A549 (cell line): ENCODE data around the gene BCAS3.

Experiments used
- EP300 ChIP-seq, 2 experiments: fragments of >200 bp; sonication (Bioruptor Twin); formaldehyde crosslinking; IDR thresholded peaks; 2 replicates in 1 of 2; 3 replicates in 1 of 2; pipeline ENCODE4 v1.6.1; 2016 to 2017
- POLR2A ChIP-seq: IDR thresholded peaks from 2 replicates; pipeline ENCODE4 v1.6.1; 2012; ENCODE audit warnings: mild to moderate bottlenecking, low read length
- RARB ChIP-seq: fragments of 250-450 bp; sonication (Bioruptor Pico); IDR thresholded peaks from 2 replicates; pipeline ENCODE4 v1.8.0; 2021; ENCODE audit warnings: mild to moderate bottlenecking, moderate library complexity
- SREBF2 ChIP-seq: fragments of 450-650 bp; IDR thresholded peaks from 2 replicates; pipeline ENCODE4 v1.6.1; 2014; ENCODE audit warnings: mild to moderate bottlenecking, moderate library complexity
- TF ChIP-seq, protein P1 (sequence below): fragments of >200 bp; sonication (Bioruptor Twin); formaldehyde crosslinking; IDR thresholded peaks from 3 replicates; pipeline ENCODE4 v1.5.1; 2016
- TF ChIP-seq, protein P2 (sequence below): IDR thresholded peaks from 2 replicates; pipeline ENCODE4 v1.6.1; 2012
- TF ChIP-seq, protein P3 (sequence below): fragments of 200-600 bp; sonication (generic); IDR thresholded peaks from 2 replicates; pipeline ENCODE4 v1.6.1; 2016; ENCODE audit warnings: antibody characterized with exemption, mild to moderate bottlenecking, moderate library complexity

DNA sequence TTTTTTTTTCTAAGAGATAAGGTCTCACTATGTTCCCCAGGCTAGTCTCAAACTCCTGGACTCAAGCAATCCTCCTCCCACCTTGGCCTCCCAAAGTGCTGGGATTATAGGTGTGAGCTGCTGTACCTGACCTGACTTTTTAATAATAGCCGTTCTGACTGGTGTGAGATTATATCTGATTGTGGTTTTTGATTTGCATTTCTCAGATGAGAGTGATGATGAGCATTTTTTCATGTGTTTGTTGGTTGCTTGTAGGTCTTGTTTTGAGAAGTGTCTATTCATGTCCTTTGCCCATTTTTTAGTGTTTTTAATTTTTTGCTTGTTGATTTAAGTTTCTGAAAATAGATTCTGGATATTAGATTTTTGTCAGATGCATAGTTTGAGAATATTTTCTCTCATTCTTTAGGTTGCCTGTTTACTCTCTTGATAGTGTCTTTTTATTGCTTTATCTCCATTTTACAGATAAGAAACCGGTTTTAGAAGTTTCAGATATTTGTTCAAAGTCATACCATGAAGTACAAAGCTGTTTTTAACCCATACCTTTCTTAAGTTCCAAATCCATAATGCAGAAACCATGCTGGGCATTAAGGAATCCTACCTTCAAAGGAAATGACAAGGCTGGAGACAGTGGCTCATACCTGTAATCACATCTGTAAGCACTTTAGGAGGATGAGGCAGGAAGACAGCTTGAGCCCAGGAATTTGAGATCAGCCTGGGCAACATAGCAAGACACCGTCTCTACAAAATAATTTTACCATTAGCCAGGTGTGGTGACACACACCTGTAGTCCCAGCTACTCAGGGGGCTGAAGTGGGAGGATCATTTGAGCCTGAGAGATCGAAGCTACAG is 553.5 kb downstream of the BCAS3 start:
- TF ChIP-seq POLR2A (no peak), SREBF2 (no peak), EP300 (IDR thresholded peaks at IDR 0.05) (no peak), RARB (CRISPR knock-in tag) (no peak)
- TF ChIP-seq, protein P1, sequence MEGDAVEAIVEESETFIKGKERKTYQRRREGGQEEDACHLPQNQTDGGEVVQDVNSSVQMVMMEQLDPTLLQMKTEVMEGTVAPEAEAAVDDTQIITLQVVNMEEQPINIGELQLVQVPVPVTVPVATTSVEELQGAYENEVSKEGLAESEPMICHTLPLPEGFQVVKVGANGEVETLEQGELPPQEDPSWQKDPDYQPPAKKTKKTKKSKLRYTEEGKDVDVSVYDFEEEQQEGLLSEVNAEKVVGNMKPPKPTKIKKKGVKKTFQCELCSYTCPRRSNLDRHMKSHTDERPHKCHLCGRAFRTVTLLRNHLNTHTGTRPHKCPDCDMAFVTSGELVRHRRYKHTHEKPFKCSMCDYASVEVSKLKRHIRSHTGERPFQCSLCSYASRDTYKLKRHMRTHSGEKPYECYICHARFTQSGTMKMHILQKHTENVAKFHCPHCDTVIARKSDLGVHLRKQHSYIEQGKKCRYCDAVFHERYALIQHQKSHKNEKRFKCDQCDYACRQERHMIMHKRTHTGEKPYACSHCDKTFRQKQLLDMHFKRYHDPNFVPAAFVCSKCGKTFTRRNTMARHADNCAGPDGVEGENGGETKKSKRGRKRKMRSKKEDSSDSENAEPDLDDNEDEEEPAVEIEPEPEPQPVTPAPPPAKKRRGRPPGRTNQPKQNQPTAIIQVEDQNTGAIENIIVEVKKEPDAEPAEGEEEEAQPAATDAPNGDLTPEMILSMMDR, result no peak
- TF ChIP-seq, protein P2, sequence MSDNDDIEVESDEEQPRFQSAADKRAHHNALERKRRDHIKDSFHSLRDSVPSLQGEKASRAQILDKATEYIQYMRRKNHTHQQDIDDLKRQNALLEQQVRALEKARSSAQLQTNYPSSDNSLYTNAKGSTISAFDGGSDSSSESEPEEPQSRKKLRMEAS, result no peak
- TF ChIP-seq, protein P3, sequence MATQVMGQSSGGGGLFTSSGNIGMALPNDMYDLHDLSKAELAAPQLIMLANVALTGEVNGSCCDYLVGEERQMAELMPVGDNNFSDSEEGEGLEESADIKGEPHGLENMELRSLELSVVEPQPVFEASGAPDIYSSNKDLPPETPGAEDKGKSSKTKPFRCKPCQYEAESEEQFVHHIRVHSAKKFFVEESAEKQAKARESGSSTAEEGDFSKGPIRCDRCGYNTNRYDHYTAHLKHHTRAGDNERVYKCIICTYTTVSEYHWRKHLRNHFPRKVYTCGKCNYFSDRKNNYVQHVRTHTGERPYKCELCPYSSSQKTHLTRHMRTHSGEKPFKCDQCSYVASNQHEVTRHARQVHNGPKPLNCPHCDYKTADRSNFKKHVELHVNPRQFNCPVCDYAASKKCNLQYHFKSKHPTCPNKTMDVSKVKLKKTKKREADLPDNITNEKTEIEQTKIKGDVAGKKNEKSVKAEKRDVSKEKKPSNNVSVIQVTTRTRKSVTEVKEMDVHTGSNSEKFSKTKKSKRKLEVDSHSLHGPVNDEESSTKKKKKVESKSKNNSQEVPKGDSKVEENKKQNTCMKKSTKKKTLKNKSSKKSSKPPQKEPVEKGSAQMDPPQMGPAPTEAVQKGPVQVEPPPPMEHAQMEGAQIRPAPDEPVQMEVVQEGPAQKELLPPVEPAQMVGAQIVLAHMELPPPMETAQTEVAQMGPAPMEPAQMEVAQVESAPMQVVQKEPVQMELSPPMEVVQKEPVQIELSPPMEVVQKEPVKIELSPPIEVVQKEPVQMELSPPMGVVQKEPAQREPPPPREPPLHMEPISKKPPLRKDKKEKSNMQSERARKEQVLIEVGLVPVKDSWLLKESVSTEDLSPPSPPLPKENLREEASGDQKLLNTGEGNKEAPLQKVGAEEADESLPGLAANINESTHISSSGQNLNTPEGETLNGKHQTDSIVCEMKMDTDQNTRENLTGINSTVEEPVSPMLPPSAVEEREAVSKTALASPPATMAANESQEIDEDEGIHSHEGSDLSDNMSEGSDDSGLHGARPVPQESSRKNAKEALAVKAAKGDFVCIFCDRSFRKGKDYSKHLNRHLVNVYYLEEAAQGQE, result no peak
